ENCODE data around the gene MUSTN1. TPM values are rescaled to one million over a fixed set of nuclear protein-coding genes. Genes with fewer than 3 reads are reported as not detected.

Gene MUSTN1
- total and polyA plus RNA-seq, 2 donors (not counting 1 experiment from before 2014, with no cell fraction given): 0.79 to 11.2 TPM

DNA sequence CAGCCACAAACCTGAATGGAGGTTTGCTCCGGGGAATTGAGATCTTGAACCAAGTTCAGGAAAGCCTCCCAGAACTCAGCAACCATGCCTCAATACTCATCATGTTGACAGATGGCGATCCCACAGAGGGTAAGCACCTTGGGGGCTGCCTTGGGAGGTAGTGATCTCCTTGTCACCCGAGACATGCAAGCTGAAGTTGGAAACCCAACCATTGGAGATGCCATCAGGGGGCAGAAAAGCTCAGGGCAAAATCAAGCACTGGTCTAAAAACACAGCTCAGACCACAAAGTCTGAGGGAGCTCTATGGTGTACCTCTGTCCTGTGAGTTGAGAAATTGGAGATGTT, 51.6 kb downstream of the MUSTN1 start:
- H3K4me3 ChIP-seq (ENCODE audit: control extremely low read depth in 1 of 5, extremely low read depth in 1 of 5, insufficient read depth in 1 of 5, low read depth in 2 of 5, low read length in 4 of 5): no peak overlapping the region
- H3K27me3 Mint-ChIP-seq: peaks cover 4% of the 10 kb centered on the region
- H3K4me1 Mint-ChIP-seq: peaks cover 14% of the 10 kb centered on the region
- no peak overlapping the region for H3K27ac Mint-ChIP-seq
- H3K4me2 ChIP-seq (replicated peaks; ENCODE audit: low read depth, low read length, poor library complexity, severe bottlenecking): no peak overlapping the region
- H4K20me1 ChIP-seq (ENCODE audit: control insufficient read depth, insufficient read depth, low read length, poor library complexity, severe bottlenecking): no peaks in the 10 kb centered on the region
- no peaks in the 10 kb centered on the region for H3K79me2 ChIP-seq (ENCODE audit: control insufficient read depth, insufficient read depth, low read length)
- TF ChIP-seq EZH2 (IDR thresholded peaks at IDR 0.05; ENCODE audit: borderline replicate concordance, insufficient read depth, low read depth, low read length, poor library complexity, severe bottlenecking): no peak
- TF ChIP-seq, protein P1, sequence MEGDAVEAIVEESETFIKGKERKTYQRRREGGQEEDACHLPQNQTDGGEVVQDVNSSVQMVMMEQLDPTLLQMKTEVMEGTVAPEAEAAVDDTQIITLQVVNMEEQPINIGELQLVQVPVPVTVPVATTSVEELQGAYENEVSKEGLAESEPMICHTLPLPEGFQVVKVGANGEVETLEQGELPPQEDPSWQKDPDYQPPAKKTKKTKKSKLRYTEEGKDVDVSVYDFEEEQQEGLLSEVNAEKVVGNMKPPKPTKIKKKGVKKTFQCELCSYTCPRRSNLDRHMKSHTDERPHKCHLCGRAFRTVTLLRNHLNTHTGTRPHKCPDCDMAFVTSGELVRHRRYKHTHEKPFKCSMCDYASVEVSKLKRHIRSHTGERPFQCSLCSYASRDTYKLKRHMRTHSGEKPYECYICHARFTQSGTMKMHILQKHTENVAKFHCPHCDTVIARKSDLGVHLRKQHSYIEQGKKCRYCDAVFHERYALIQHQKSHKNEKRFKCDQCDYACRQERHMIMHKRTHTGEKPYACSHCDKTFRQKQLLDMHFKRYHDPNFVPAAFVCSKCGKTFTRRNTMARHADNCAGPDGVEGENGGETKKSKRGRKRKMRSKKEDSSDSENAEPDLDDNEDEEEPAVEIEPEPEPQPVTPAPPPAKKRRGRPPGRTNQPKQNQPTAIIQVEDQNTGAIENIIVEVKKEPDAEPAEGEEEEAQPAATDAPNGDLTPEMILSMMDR (IDR thresholded peaks at IDR 0.05): no peak
- 94% methylated on average over 3 of the region's 3 CpGs for WGBS (ENCODE audit: insufficient coverage)
- H3K4me3 Mint-ChIP-seq: no peak overlapping the region
- ChIA-PET CTCF (no interaction called here), POLR2A (no interaction called here)
- H3K9me3 ChIP-seq (ENCODE audit: control extremely low read depth in 1 of 3, control insufficient read depth in 2 of 3, insufficient read depth in 1 of 3, low read length in 2 of 3): no peaks in the 10 kb centered on the region
- no peak overlapping the region for H3K9ac ChIP-seq (ENCODE audit: low read length)
- intact Hi-C loops (cut with micrococcal nuclease): no loop called here
- no peaks in the 10 kb centered on the region for H3K36me3 ChIP-seq (replicated peaks in 1 of 2; ENCODE audit: control extremely low read depth in 1 of 2, control insufficient read depth in 1 of 2, extremely low read depth in 1 of 2, insufficient read depth in 2 of 2, low read length in 1 of 2)
- H3K27me3 ChIP-seq (replicated peaks in 1 of 4; ENCODE audit: control extremely low read depth in 1 of 4, control insufficient read depth in 3 of 4, insufficient read depth in 4 of 4, low read length in 3 of 4): no peaks in the 10 kb centered on the region
- H3K4me1 ChIP-seq (ENCODE audit: control insufficient read depth in 2 of 2, insufficient read depth in 2 of 2, low read length in 2 of 2): peaks cover 14 to 19% of the 10 kb centered on the region in 2 donors
- no peak for DNase-seq
- no peak for ATAC-seq (ENCODE audit: low read depth)
- no peak overlapping the region for H2AFZ ChIP-seq (ENCODE audit: insufficient read depth, low read depth, low read length, poor library complexity, severe bottlenecking)
- H3K27ac ChIP-seq (ENCODE audit: low read length in 2 of 2): no peak overlapping the region
- H3K9me3 Mint-ChIP-seq (ENCODE audit: insufficient read depth): no peaks in the 10 kb centered on the region

Small RNAs within 50 kb of the gene (small RNA-seq; reads per million reads assigned to genes)
- not detected for gene MIR8064 (ENCODE audit: insufficient read length, low read depth, low replicate concordance)
- not detected for gene MUSTN1 (ENCODE audit: insufficient read length, low read depth, low replicate concordance)

Other genes with a start within 250 kb of the MUSTN1 start
- gene PBRM1, start 149.1 kb downstream of the MUSTN1 start, total RNA-seq: 81.1 and 85.9 TPM in 2 replicates
- 16.8 and 26.9 TPM in 2 replicates for gene PBRM1, start 149.1 kb downstream of the MUSTN1 start, polyA plus RNA-seq
- 67.3 and 68.5 TPM in 2 replicates for gene GNL3, start 149.0 kb downstream of the MUSTN1 start, total RNA-seq
- 32.6 and 41.7 TPM in 2 replicates for gene GNL3, start 149.0 kb downstream of the MUSTN1 start, polyA plus RNA-seq
- gene GLT8D1, start 129.2 kb downstream of the MUSTN1 start, total RNA-seq: 28.7 and 32.5 TPM in 2 replicates
- gene GLT8D1, start 129.2 kb downstream of the MUSTN1 start, polyA plus RNA-seq: 22.9 and 28.1 TPM in 2 replicates
- 54.3 and 64.5 TPM in 2 replicates for gene SPCS1, start 128.9 kb downstream of the MUSTN1 start, total RNA-seq
- gene SPCS1, start 128.9 kb downstream of the MUSTN1 start, polyA plus RNA-seq: 82.2 and 129 TPM in 2 replicates
- gene NEK4, start 64.1 kb downstream of the MUSTN1 start, total RNA-seq: 33.8 and 38.4 TPM in 2 replicates
- 8.8 and 9.0 TPM in 2 replicates for gene NEK4, start 64.1 kb downstream of the MUSTN1 start, polyA plus RNA-seq
- 0.53 TPM in 1 of 2 replicates, not detected in the other for gene ITIH1, start 57.4 kb downstream of the MUSTN1 start, total RNA-seq
- gene ITIH1, start 57.4 kb downstream of the MUSTN1 start, polyA plus RNA-seq: 1.5 and 2.0 TPM in 2 replicates
- not detected in 2 replicates for gene ITIH3, start 40.2 kb downstream of the MUSTN1 start, total RNA-seq
- not detected in 2 replicates for gene ITIH3, start 40.2 kb downstream of the MUSTN1 start, polyA plus RNA-seq
- 38.5 and 38.7 TPM in 2 replicates for gene ITIH4, start 4.3 kb downstream of the MUSTN1 start, total RNA-seq
- gene ITIH4, start 4.3 kb downstream of the MUSTN1 start, polyA plus RNA-seq: 21.5 and 34.3 TPM in 2 replicates
- gene STIMATE, start 62.5 kb upstream of the MUSTN1 start, total RNA-seq: 37.7 and 38.4 TPM in 2 replicates
- 18.6 and 24.6 TPM in 2 replicates for gene STIMATE, start 62.5 kb upstream of the MUSTN1 start, polyA plus RNA-seq
- 55.8 and 60.3 TPM in 2 replicates for gene SFMBT1, start 211.1 kb upstream of the MUSTN1 start, total RNA-seq
- gene SFMBT1, start 211.1 kb upstream of the MUSTN1 start, polyA plus RNA-seq: 9.9 and 11.2 TPM in 2 replicates